ENCODE measurements around the gene CDC34. TPM values are rescaled to one million over a fixed set of nuclear protein-coding genes. Genes with fewer than 3 reads are reported as not detected.
A peak's percentile ranks its signal among the peaks of the same experiment; 100 is the strongest.

CDC34 gene
- total and polyA plus RNA-seq, 9 of the 15 experiments (the other 6 are each of a cell fraction or from before 2014, with no cell fraction given) = 0.80 to 203 (median 65.5) TPM

GRCh38 chr19:590750-591098 is 59.2 kb downstream of the CDC34 start:
- in situ Hi-C loops (cut with MboI) (no loop called here), intact Hi-C loops (cut with micrococcal nuclease) (no loop called here)
- WGBS (ENCODE audit: insufficient coverage, low coverage, missing lambda C conversion rate) = 0% methylated on average over 6 of the region's 41 CpGs
- Histone ChIP-seq H3K27ac (ENCODE audit: extremely low read depth, low read depth, low read length) (no peak overlapping the region), H2AFZ (ENCODE audit: low read depth, low read length) (no peak overlapping the region), H3K4me2 (ENCODE audit: insufficient read depth, low read length) (no peak overlapping the region), H4K20me1 (replicated peaks; ENCODE audit: control insufficient read depth, insufficient read depth, low read length) (peaks cover 17% of the 10 kb centered on the region; the same call in 1 of the 2 replicates), H3K9me3 (replicated peaks; ENCODE audit: control insufficient read depth, insufficient read depth, low read depth, low read length) (no peaks in the 10 kb centered on the region), H3K79me2 (ENCODE audit: control insufficient read depth, insufficient read depth, low read length) (no peaks in the 10 kb centered on the region), H3K27me3 (ENCODE audit: control insufficient read depth in 2 of 2, insufficient read depth in 2 of 2, low read length in 2 of 2) (peaks cover 12 to 31% of the 10 kb centered on the region in 2 experiments; a peak in 4 of 5 replicates), H3K4me1 (replicated peaks in 1 of 2; ENCODE audit: control insufficient read depth in 2 of 2, insufficient read depth in 2 of 2, low read length in 2 of 2) (peaks cover 3 to 80% of the 10 kb centered on the region in 2 experiments; a peak in 3 of 5 replicates), H3K9me1 (ENCODE audit: control insufficient read depth, insufficient read depth, low read length) (no peaks in the 10 kb centered on the region), H3K9ac (ENCODE audit: insufficient read depth in 1 of 2, low read depth in 2 of 2, low read length in 2 of 2) (no peak overlapping the region), H3K36me3 (ENCODE audit: control insufficient read depth, insufficient read depth, low read length) (no peaks in the 10 kb centered on the region), H3K4me3 (peak overlapping the region; percentile 28; the same call in 1 of the 2 replicates)
- DNase-seq (ENCODE audit: extremely low read depth in 1 of 4, low spot score in 3 of 4) (no peak), ATAC-seq (no peak), FAIRE-seq (no peak)
- ChIA-PET POLR2A (no interaction called here), CTCF (ENCODE audit: low intra/inter-chr PET ratio) (no interaction called here)
- TF ChIP-seq ZFX (CRISPR knock-in tag; IDR thresholded peaks at IDR 0.05) (0 out of 2 replicates have a peak, but pooled peaks have one; percentile 4), E2F5 (CRISPR knock-in tag; IDR thresholded peaks at IDR 0.05) (no peak)
- BruUV-seq (replicated peaks) = no TSS peak

GRCh38 chr19:591099-591958 is 59.8 kb downstream of the CDC34 start:
- Histone ChIP-seq H3K27ac (ENCODE audit: extremely low read depth, low read depth, low read length) (no peak overlapping the region), H3K9ac (ENCODE audit: insufficient read depth in 1 of 2, low read depth in 2 of 2, low read length in 2 of 2) (no peak overlapping the region), H3K27me3 (ENCODE audit: control insufficient read depth in 2 of 2, insufficient read depth in 2 of 2, low read length in 2 of 2) (peaks cover 12 to 34% of the 10 kb centered on the region in 2 experiments; a peak in 4 of 5 replicates), H2AFZ (ENCODE audit: low read depth, low read length) (no peak overlapping the region), H3K4me1 (replicated peaks in 1 of 2; ENCODE audit: control insufficient read depth in 2 of 2, insufficient read depth in 2 of 2, low read length in 2 of 2) (peaks cover 3 to 80% of the 10 kb centered on the region in 2 experiments; a peak in 3 of 5 replicates), H3K36me3 (ENCODE audit: control insufficient read depth, insufficient read depth, low read length) (no peaks in the 10 kb centered on the region), H3K79me2 (ENCODE audit: control insufficient read depth, insufficient read depth, low read length) (no peaks in the 10 kb centered on the region), H3K9me3 (replicated peaks; ENCODE audit: control insufficient read depth, insufficient read depth, low read depth, low read length) (no peaks in the 10 kb centered on the region), H3K9me1 (ENCODE audit: control insufficient read depth, insufficient read depth, low read length) (no peaks in the 10 kb centered on the region), H3K4me2 (ENCODE audit: insufficient read depth, low read length) (no peak overlapping the region), H3K4me3 (no peak overlapping the region), H4K20me1 (replicated peaks; ENCODE audit: control insufficient read depth, insufficient read depth, low read length) (peaks cover 20% of the 10 kb centered on the region; the same call in 1 of the 2 replicates)
- ATAC-seq (peak; percentile 58), DNase-seq (ENCODE audit: extremely low read depth in 1 of 4, low spot score in 3 of 4) (peak; percentile 48 to 72 (median 68)), FAIRE-seq (no peak)
- no TSS peak for BruUV-seq (replicated peaks)
- in situ Hi-C loops (cut with MboI) (no loop called here), intact Hi-C loops (cut with micrococcal nuclease) (no loop called here)
- 13% methylated on average over 65 of the region's 75 CpGs for WGBS (ENCODE audit: insufficient coverage, low coverage, missing lambda C conversion rate)
- ChIA-PET POLR2A (no interaction called here), CTCF (ENCODE audit: low intra/inter-chr PET ratio) (no interaction called here)
- TF ChIP-seq ZNF23 (CRISPR knock-in tag; IDR thresholded peaks at IDR 0.05) = no peak
- TF ChIP-seq EP300 (IDR thresholded peaks at IDR 0.05; ENCODE audit: low read length) = no peak
- TF ChIP-seq PHTF2 (CRISPR knock-in tag; IDR thresholded peaks at IDR 0.05) = no peak
- TF ChIP-seq ZNF609 (CRISPR knock-in tag; IDR thresholded peaks at IDR 0.05; ENCODE audit: borderline replicate concordance) = no peak
- TF ChIP-seq BCOR (IDR thresholded peaks at IDR 0.05) = 0 out of 2 replicates have a peak, but pooled peaks have one; percentile 15
- no peak for TF ChIP-seq ZFP1 (CRISPR knock-in tag; IDR thresholded peaks at IDR 0.05)
- no peak; the same call in 1 of the 2 replicates for TF ChIP-seq DMBX1 (CRISPR knock-in tag; IDR thresholded peaks at IDR 0.05; ENCODE audit: borderline replicate concordance)

All from K562 (cell line).